Uterus (tissue), 2 donors: ENCODE results near the gene MYOZ3.

Source experiments
- CTCF ChIP-seq, 4 experiments: fragments of 200-600 bp in 2 of 4; fragments of 450-650 bp in 2 of 4; sonication (generic) in 2 of 4; IDR thresholded peaks; one replicate each; pipeline ENCODE4 v1.5.1; 2016 to 2019; ENCODE audit warnings: antibody characterized with exemption in 4 of 4, mild to moderate bottlenecking in 2 of 4, moderate library complexity in 1 of 4
- POLR2A ChIP-seq, 2 donors: fragments of 450-650 bp; IDR thresholded peaks; one replicate each; pipeline ENCODE4 v1.6.1; 2016; ENCODE audit warnings: antibody characterized with exemption in 2 of 2, mild to moderate bottlenecking in 1 of 2, moderate library complexity in 1 of 2

GRCh38 chr5:150639377-150639692 lies 21.7 kb upstream of the MYOZ3 start:
- TF ChIP-seq CTCF (IDR thresholded peaks at IDR 0.05) (no peak), POLR2A (IDR thresholded peaks at IDR 0.05) (no peak)
